HepG2 (cell line): ENCODE data around the gene KRCC1. TPM values are rescaled to one million over a fixed set of nuclear protein-coding genes. Genes with fewer than 3 reads are reported as not detected.

Source experiments
- ARID2 ChIP-seq: sonication (generic); formaldehyde crosslinking; IDR thresholded peaks from 2 replicates; pipeline ENCODE4 v1.8.1; 2022; ENCODE audit warnings: mild to moderate bottlenecking, missing genetic modification reagents, borderline replicate concordance
- BRCA1 ChIP-seq: sonication (generic); formaldehyde crosslinking; IDR thresholded peaks from 2 replicates; pipeline ENCODE4 v1.4.0; 2020; ENCODE audit warnings: missing genetic modification reagents
- RBAK ChIP-seq: sonication (generic); formaldehyde crosslinking; IDR thresholded peaks from 2 replicates; pipeline ENCODE4 v1.5.1; 2020; ENCODE audit warnings: mild to moderate bottlenecking, missing genetic modification reagents
- RFXAP ChIP-seq: sonication (generic); formaldehyde crosslinking; IDR thresholded peaks from 2 replicates; pipeline ENCODE4 v1.4.0; 2020; ENCODE audit warnings: missing genetic modification reagents, borderline replicate concordance
- STAT5B ChIP-seq: sonication (generic); formaldehyde crosslinking; IDR thresholded peaks from 2 replicates; pipeline ENCODE4 v1.4.0; 2020; ENCODE audit warnings: missing genetic modification reagents
- ZNF205 ChIP-seq: IDR thresholded peaks from 2 replicates; pipeline ENCODE4 v1.6.1; 2018; ENCODE audit warnings: missing biosample characterization, missing genetic modification reagents
- ZNF263 ChIP-seq: sonication (generic); formaldehyde crosslinking; IDR thresholded peaks from 2 replicates; pipeline ENCODE4 v1.4.0; 2020; ENCODE audit warnings: missing genetic modification reagents
- ZNF367 ChIP-seq: sonication (generic); formaldehyde crosslinking; IDR thresholded peaks from 2 replicates; pipeline ENCODE4 v1.4.0; 2020; ENCODE audit warnings: missing genetic modification reagents, borderline replicate concordance
- ZNF563 ChIP-seq: sonication (generic); formaldehyde crosslinking; IDR thresholded peaks from 2 replicates; pipeline ENCODE4 v1.8.0; 2022; ENCODE audit warnings: mild to moderate bottlenecking, moderate library complexity, missing genetic modification reagents
- ZNF607 ChIP-seq: sonication (generic); formaldehyde crosslinking; IDR thresholded peaks from 2 replicates; pipeline ENCODE4 v1.5.1; 2020; ENCODE audit warnings: missing genetic modification reagents, mild to moderate bottlenecking, borderline replicate concordance
- ZNF652 ChIP-seq: IDR thresholded peaks from 2 replicates; pipeline ENCODE4 v1.6.1; 2016; ENCODE audit warnings: low read depth, borderline replicate concordance
- polyA plus RNA-seq, 8 experiments: library from polyadenylated mRNA; depleted of rRNA in 3 of 8; stranded (reverse) in 7 of 8; unstranded in 1 of 8; fragments of >200 nt; fragmentation: Illumina TruSeq in 4 of 8; extraction: Trizol in 4 of 8; gene quantifications; 2 replicates each; pipeline versions ENCODE4 v1.2.1 to v1.2.3, GENCODE V29; 2011 to 2016; ENCODE audit warnings: low read depth in 4 of 8, missing spikeins in 1 of 8, mixed read lengths in 1 of 8; ENCODE audit not compliant: insufficient read depth in 1 of 8
- total RNA-seq, 5 experiments: library from RNA; depleted of rRNA; stranded (reverse); fragments of >200 nt; fragmentation: Illumina TruSeq; extraction: Trizol; gene quantifications; 2 replicates each; pipeline ENCODE4 v1.2.3, GENCODE V29; 2016; ENCODE audit warnings: low read depth in 1 of 5
- TF ChIP-seq, protein P1 (sequence below): IDR thresholded peaks from 2 replicates; pipeline ENCODE4 v1.6.1; 2012; ENCODE audit warnings: low read length, improper control_type of control experiment
- TF ChIP-seq, protein P2 (sequence below): sonication (generic); formaldehyde crosslinking; IDR thresholded peaks from 2 replicates; pipeline ENCODE4 v1.5.0; 2020; ENCODE audit warnings: mild to moderate bottlenecking, missing genetic modification reagents, borderline replicate concordance
- TF ChIP-seq, protein P3 (sequence below): sonication (generic); formaldehyde crosslinking; IDR thresholded peaks from 2 replicates; pipeline ENCODE4 v1.8.1; 2022; ENCODE audit warnings: low read depth, mild to moderate bottlenecking, missing genetic modification reagents
- TF ChIP-seq, protein P4 (sequence below): sonication (generic); formaldehyde crosslinking; IDR thresholded peaks from 2 replicates; pipeline ENCODE4 v1.4.0; 2020; ENCODE audit warnings: missing genetic modification reagents, borderline replicate concordance
- TF ChIP-seq, protein P5 (sequence below): sonication (generic); formaldehyde crosslinking; IDR thresholded peaks from 2 replicates; pipeline ENCODE4 v1.5.0; 2020; ENCODE audit warnings: missing genetic modification reagents, mild to moderate bottlenecking, borderline replicate concordance

The KRCC1 gene
- total and polyA plus RNA-seq, 2 of the 13 experiments (the other 11 are each of a cell fraction or from before 2014, with no cell fraction given) = 6.5 to 7.7 TPM

DNA sequence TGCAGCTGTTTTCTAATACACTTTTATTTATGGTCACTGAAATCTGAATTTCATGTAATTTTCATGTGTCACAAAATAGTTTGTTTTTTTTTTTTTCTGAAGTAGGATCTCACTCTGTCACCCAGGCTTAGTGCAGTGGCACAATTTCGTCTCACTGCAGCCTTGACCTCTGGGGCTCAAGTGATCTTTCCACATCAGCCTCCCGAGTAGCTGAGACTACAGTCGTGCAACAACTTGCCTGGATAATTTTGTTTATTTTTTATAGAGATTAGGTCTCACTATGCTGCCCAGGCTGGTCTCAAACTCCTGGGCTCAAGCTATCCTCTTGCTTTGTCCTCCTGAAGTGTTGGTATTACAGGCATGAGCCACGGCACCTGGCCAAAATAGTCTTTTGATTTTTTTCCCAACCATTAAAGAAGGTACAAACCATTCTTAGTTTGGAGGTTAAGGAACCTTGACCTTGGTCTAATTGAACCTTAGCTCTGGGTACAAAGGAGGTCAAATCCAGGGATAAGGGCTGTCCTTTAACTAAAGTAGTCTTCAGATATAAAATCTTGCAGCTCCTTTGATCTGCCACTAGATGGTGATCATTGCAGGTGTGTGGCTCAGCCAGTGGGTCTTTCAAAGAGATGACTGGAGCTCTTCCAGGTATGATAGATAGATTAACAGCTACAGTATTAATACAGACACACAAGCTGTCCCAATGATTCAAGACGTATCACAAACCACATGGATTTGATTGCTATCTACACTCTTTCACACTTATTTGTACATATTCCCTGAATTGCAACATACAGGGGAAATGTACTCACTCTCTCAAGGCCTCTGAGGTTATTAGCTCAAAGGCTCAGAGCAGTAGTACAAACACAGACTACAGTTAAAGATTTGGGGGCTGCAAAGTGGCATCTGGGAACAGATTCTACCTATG lies 4.7 kb upstream of the KRCC1 start (continued):
- TF ChIP-seq, protein P1, sequence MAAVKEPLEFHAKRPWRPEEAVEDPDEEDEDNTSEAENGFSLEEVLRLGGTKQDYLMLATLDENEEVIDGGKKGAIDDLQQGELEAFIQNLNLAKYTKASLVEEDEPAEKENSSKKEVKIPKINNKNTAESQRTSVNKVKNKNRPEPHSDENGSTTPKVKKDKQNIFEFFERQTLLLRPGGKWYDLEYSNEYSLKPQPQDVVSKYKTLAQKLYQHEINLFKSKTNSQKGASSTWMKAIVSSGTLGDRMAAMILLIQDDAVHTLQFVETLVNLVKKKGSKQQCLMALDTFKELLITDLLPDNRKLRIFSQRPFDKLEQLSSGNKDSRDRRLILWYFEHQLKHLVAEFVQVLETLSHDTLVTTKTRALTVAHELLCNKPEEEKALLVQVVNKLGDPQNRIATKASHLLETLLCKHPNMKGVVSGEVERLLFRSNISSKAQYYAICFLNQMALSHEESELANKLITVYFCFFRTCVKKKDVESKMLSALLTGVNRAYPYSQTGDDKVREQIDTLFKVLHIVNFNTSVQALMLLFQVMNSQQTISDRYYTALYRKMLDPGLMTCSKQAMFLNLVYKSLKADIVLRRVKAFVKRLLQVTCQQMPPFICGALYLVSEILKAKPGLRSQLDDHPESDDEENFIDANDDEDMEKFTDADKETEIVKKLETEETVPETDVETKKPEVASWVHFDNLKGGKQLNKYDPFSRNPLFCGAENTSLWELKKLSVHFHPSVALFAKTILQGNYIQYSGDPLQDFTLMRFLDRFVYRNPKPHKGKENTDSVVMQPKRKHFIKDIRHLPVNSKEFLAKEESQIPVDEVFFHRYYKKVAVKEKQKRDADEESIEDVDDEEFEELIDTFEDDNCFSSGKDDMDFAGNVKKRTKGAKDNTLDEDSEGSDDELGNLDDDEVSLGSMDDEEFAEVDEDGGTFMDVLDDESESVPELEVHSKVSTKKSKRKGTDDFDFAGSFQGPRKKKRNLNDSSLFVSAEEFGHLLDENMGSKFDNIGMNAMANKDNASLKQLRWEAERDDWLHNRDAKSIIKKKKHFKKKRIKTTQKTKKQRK = no peak
- TF ChIP-seq RBAK (CRISPR knock-in tag) (no peak), ARID2 (no peak), ZNF205 (CRISPR knock-in tag) (peak; percentile 72; the same call in 1 of the 2 replicates), ZNF652 (CRISPR knock-in tag) (no peak), ZNF367 (no peak), ZNF607 (CRISPR knock-in tag) (no peak), RFXAP (CRISPR knock-in tag) (0 out of 2 replicates have a peak, but pooled peaks have one; percentile 23), ZNF263 (CRISPR knock-in tag) (no peak), STAT5B (CRISPR knock-in tag) (no peak), BRCA1 (CRISPR knock-in tag) (no peak), ZNF563 (CRISPR knock-in tag) (no peak)
- TF ChIP-seq, protein P2, sequence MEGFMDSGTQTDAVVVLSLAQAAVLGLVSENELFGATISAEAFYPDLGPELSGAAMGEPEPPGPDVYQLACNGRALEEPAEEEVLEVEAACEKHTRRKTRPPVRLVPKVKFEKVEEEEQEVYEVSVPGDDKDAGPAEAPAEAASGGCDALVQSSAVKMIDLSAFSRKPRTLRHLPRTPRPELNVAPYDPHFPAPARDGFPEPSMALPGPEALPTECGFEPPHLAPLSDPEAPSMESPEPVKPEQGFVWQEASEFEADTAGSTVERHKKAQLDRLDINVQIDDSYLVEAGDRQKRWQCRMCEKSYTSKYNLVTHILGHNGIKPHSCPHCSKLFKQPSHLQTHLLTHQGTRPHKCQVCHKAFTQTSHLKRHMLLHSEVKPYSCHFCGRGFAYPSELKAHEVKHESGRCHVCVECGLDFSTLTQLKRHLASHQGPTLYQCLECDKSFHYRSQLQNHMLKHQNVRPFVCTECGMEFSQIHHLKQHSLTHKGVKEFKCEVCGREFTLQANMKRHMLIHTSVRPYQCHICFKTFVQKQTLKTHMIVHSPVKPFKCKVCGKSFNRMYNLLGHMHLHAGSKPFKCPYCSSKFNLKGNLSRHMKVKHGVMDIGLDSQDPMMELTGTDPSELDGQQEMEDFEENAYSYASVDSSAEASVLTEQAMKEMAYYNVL (CRISPR knock-in tag) = peak; percentile 63; the same call in 1 of the 2 replicates
- TF ChIP-seq, protein P3, sequence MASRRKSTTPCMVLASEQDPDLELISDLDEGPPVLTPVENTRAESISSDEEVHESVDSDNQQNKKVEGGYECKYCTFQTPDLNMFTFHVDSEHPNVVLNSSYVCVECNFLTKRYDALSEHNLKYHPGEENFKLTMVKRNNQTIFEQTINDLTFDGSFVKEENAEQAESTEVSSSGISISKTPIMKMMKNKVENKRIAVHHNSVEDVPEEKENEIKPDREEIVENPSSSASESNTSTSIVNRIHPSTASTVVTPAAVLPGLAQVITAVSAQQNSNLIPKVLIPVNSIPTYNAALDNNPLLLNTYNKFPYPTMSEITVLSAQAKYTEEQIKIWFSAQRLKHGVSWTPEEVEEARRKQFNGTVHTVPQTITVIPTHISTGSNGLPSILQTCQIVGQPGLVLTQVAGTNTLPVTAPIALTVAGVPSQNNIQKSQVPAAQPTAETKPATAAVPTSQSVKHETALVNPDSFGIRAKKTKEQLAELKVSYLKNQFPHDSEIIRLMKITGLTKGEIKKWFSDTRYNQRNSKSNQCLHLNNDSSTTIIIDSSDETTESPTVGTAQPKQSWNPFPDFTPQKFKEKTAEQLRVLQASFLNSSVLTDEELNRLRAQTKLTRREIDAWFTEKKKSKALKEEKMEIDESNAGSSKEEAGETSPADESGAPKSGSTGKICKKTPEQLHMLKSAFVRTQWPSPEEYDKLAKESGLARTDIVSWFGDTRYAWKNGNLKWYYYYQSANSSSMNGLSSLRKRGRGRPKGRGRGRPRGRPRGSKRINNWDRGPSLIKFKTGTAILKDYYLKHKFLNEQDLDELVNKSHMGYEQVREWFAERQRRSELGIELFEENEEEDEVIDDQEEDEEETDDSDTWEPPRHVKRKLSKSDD (CRISPR knock-in tag) = no peak
- TF ChIP-seq, protein P4, sequence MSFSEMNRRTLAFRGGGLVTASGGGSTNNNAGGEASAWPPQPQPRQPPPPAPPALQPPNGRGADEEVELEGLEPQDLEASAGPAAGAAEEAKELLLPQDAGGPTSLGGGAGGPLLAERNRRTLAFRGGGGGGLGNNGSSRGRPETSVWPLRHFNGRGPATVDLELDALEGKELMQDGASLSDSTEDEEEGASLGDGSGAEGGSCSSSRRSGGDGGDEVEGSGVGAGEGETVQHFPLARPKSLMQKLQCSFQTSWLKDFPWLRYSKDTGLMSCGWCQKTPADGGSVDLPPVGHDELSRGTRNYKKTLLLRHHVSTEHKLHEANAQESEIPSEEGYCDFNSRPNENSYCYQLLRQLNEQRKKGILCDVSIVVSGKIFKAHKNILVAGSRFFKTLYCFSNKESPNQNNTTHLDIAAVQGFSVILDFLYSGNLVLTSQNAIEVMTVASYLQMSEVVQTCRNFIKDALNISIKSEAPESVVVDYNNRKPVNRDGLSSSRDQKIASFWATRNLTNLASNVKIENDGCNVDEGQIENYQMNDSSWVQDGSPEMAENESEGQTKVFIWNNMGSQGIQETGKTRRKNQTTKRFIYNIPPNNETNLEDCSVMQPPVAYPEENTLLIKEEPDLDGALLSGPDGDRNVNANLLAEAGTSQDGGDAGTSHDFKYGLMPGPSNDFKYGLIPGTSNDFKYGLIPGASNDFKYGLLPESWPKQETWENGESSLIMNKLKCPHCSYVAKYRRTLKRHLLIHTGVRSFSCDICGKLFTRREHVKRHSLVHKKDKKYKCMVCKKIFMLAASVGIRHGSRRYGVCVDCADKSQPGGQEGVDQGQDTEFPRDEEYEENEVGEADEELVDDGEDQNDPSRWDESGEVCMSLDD (CRISPR knock-in tag) = no peak
- TF ChIP-seq, protein P5, sequence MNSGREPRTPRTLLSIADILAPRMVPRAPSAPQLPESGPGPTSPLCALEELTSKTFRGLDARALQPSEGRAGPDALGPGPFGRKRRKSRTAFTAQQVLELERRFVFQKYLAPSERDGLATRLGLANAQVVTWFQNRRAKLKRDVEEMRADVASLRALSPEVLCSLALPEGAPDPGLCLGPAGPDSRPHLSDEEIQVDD = no peak
